Neural progenitor cell (in vitro differentiated cells): ENCODE results near the gene CES5A. TPM values are rescaled to one million over a fixed set of nuclear protein-coding genes. Genes with fewer than 3 reads are reported as not detected.

ENCODE experiments used
- DNase-seq: peaks from one replicate; pipeline ENCODE4 v3.0.0-alpha.2; 2016; ENCODE audit warnings: low spot score
- H2AFZ ChIP-seq: fragments of 200-600 bp; sonication (generic); replicated peaks from 2 replicates; pipeline ENCODE4 v1.6.1; 2016; ENCODE audit warnings: antibody characterized with exemption
- H3F3A ChIP-seq: fragments of 200-600 bp; sonication (generic); 2 replicates; pipeline ENCODE4 v1.6.1; 2016; ENCODE audit warnings: antibody characterized with exemption, low read depth
- H3K27ac ChIP-seq: fragments of 200-600 bp; sonication (generic); 2 replicates; pipeline ENCODE4 v1.5.1; 2016; ENCODE audit warnings: mild to moderate bottlenecking
- H3K27me3 ChIP-seq: fragments of 200-600 bp; sonication (generic); 2 replicates; pipeline ENCODE4 v1.6.1; 2016; ENCODE audit warnings: mild to moderate bottlenecking, moderate library complexity
- H3K36me3 ChIP-seq: fragments of 200-600 bp; sonication (generic); 2 replicates; pipeline ENCODE4 v1.5.1; 2016
- H3K4me1 ChIP-seq: fragments of 200-600 bp; sonication (generic); 2 replicates; pipeline ENCODE4 v1.6.1; 2016; ENCODE audit warnings: mixed run types
- H3K4me2 ChIP-seq: fragments of 200-600 bp; sonication (generic); 2 replicates; pipeline ENCODE4 v1.6.1; 2016
- H3K4me3 ChIP-seq: fragments of 200-600 bp; sonication (generic); 2 replicates; pipeline ENCODE4 v1.5.1; 2016
- H3K79me2 ChIP-seq: fragments of 200-600 bp; sonication (generic); 2 replicates; pipeline ENCODE4 v1.6.1; 2016; ENCODE audit warnings: low read depth
- H3K9ac ChIP-seq: fragments of 200-600 bp; sonication (generic); 2 replicates; pipeline ENCODE4 v1.6.1; 2016
- H3K9me3 ChIP-seq: fragments of 200-600 bp; sonication (generic); 2 replicates; pipeline ENCODE4 v1.5.1; 2016; ENCODE audit warnings: low read depth
- H4K20me1 ChIP-seq: fragments of 200-600 bp; sonication (generic); 2 replicates; pipeline ENCODE4 v1.6.1; 2016; ENCODE audit warnings: low read depth
- H3K27ac Mint-ChIP-seq: 3 replicates; pipeline ENCODE4 v1.8.0; 2021; ENCODE audit warnings: mixed read lengths
- H3K27me3 Mint-ChIP-seq: 2 replicates; pipeline ENCODE4 v1.8.0; 2022; ENCODE audit warnings: low read depth, mild to moderate bottlenecking, inconsistent platforms, moderate library complexity, mixed read lengths; ENCODE audit not compliant: insufficient read depth
- H3K36me3 Mint-ChIP-seq: 3 replicates; pipeline ENCODE4 v1.8.0; 2021; ENCODE audit warnings: mixed read lengths
- H3K4me1 Mint-ChIP-seq: 3 replicates; pipeline ENCODE4 v1.8.0; 2021; ENCODE audit warnings: mixed read lengths
- H3K4me3 Mint-ChIP-seq: 3 replicates; pipeline ENCODE4 v1.8.0; 2021; ENCODE audit warnings: mild to moderate bottlenecking, moderate library complexity, mixed read lengths
- H3K9me3 Mint-ChIP-seq: 3 replicates; pipeline ENCODE4 v1.8.0; 2020; ENCODE audit warnings: mixed read lengths
- EZH2 ChIP-seq: fragments of 200-600 bp; sonication (generic); IDR thresholded peaks from 2 replicates; pipeline ENCODE4 v1.6.1; 2017; ENCODE audit warnings: antibody characterized with exemption, mild to moderate bottlenecking, moderate library complexity
- EZH2phosphoT487 ChIP-seq: fragments of 200-600 bp; sonication (generic); IDR thresholded peaks from 2 replicates; pipeline ENCODE4 v1.6.1; 2017; ENCODE audit warnings: antibody characterized with exemption
- total RNA-seq: library from RNA; depleted of rRNA; stranded (reverse); fragments of >200 nt; gene quantifications from 2 replicates; pipeline ENCODE4 v1.2.3, GENCODE V29; 2015; ENCODE audit warnings: low replicate concordance
- TF ChIP-seq, protein P1 (sequence below): fragments of 200-600 bp; sonication (generic); IDR thresholded peaks from 2 replicates; pipeline ENCODE4 v1.5.1; 2017; ENCODE audit warnings: antibody characterized with exemption, mild to moderate bottlenecking

Gene CES5A
- total RNA-seq, 1 donor from 2014 or later: not detected

DNA sequence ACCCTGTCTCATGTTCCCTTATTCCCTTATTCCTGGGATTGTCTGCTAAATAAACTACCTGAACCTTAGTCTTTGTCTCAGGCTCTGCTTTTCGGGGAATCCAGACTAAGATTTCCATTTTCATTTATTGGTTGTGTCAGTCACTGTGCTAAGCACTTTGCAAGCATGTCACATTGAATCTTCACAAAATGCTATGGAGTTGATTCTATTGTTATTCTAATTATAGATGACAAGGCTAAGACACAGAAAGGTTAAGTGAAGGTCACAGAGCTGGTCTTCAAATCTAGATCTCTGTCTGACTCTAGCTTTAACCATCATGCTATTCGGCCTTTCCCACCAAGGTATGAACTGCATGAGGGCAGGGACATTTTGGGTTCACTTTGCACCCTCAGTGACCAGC is 13.4 kb upstream of the CES5A start:
- Histone ChIP-seq H3K9me3 (peaks cover 5% of the 10 kb centered on the region), H3F3A (no peaks in the 10 kb centered on the region), H3K36me3 (peaks cover 6% of the 10 kb centered on the region), H3K9ac (no peak overlapping the region), H3K79me2 (no peaks in the 10 kb centered on the region), H3K27ac (no peak overlapping the region), H3K4me2 (no peak overlapping the region), H4K20me1 (no peaks in the 10 kb centered on the region), H3K27me3 (no peaks in the 10 kb centered on the region), H3K4me3 (no peak overlapping the region), H3K4me1 (peaks cover 9% of the 10 kb centered on the region), H2AFZ (no peak overlapping the region)
- DNase-seq: no peak
- TF ChIP-seq EZH2 (no peak), EZH2phosphoT487 (no peak)
- TF ChIP-seq, protein P1, sequence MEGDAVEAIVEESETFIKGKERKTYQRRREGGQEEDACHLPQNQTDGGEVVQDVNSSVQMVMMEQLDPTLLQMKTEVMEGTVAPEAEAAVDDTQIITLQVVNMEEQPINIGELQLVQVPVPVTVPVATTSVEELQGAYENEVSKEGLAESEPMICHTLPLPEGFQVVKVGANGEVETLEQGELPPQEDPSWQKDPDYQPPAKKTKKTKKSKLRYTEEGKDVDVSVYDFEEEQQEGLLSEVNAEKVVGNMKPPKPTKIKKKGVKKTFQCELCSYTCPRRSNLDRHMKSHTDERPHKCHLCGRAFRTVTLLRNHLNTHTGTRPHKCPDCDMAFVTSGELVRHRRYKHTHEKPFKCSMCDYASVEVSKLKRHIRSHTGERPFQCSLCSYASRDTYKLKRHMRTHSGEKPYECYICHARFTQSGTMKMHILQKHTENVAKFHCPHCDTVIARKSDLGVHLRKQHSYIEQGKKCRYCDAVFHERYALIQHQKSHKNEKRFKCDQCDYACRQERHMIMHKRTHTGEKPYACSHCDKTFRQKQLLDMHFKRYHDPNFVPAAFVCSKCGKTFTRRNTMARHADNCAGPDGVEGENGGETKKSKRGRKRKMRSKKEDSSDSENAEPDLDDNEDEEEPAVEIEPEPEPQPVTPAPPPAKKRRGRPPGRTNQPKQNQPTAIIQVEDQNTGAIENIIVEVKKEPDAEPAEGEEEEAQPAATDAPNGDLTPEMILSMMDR: no peak
- H3K27ac Mint-ChIP-seq: no peak overlapping the region
- H3K36me3 Mint-ChIP-seq: no peaks in the 10 kb centered on the region
- no peak overlapping the region for H3K4me3 Mint-ChIP-seq
- H3K27me3 Mint-ChIP-seq: peaks cover 14% of the 10 kb centered on the region
- H3K4me1 Mint-ChIP-seq: no peaks in the 10 kb centered on the region
- peaks cover 19% of the 10 kb centered on the region for H3K9me3 Mint-ChIP-seq

DNA sequence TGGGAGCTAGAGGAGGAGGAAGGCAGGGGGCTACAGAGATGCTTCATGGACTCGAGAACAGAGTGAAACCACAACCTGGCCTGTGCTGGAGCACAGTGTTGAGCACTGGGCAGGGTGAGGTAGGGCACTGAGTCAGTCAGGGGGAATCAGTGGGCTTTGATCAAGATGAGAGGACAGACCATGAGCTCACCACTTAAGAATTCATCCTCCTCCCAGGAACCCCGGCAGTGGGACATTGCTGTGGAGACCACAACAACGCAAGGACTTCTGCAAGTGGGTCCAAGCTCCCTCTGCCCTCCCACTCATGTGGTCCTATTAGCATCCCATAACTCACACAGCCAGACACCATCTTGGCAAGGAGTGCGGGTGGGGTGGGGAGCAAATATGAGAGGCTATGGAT is 1.7 kb upstream of the CES5A start:
- H3K27me3 Mint-ChIP-seq: peaks cover 5% of the 10 kb centered on the region
- peaks cover 2% of the 10 kb centered on the region for H3K9me3 Mint-ChIP-seq
- Histone ChIP-seq H3K9me3 (no peaks in the 10 kb centered on the region), H3K79me2 (no peaks in the 10 kb centered on the region), H3K4me1 (no peaks in the 10 kb centered on the region), H3K4me3 (no peak overlapping the region), H3K36me3 (no peaks in the 10 kb centered on the region), H2AFZ (no peak overlapping the region), H3K27ac (no peak overlapping the region), H3K9ac (no peak overlapping the region), H3K4me2 (no peak overlapping the region), H4K20me1 (no peaks in the 10 kb centered on the region), H3F3A (no peaks in the 10 kb centered on the region), H3K27me3 (no peaks in the 10 kb centered on the region)
- H3K27ac Mint-ChIP-seq: peak overlapping the region; percentile 89
- H3K4me3 Mint-ChIP-seq: no peak overlapping the region
- no peaks in the 10 kb centered on the region for H3K36me3 Mint-ChIP-seq
- TF ChIP-seq EZH2phosphoT487: no peak
- TF ChIP-seq, protein P1: no peak
- H3K4me1 Mint-ChIP-seq: peaks cover 9% of the 10 kb centered on the region
- no peak for DNase-seq

DNA sequence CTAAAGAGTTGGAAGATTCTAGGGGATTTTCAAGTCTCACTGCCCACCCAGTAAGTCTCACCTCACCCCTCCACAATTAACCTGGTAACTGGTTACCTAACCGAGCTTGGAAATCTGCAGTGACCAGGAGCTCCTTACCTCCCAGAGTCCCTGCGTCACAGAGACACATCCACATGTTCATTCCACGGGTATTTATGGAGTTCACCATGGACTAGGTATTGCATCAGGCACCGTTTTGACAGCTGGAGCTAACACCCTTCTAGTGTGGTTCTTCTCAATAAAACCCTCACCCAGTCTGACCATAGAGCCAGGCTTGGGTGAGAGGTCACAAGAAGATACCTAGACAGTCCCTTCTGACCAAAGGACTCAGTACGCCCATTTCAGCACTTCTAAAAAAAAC is 2.1 kb downstream of the CES5A start:
- H3K27ac Mint-ChIP-seq: no peak overlapping the region
- H3K4me2 ChIP-seq: no peak overlapping the region

More for the DNA sequence above, 2.1 kb downstream of the CES5A start:
- H3K4me3 ChIP-seq: no peak overlapping the region
- TF ChIP-seq, protein P1: no peak
- TF ChIP-seq EZH2phosphoT487 (no peak), EZH2 (no peak)
- DNase-seq: no peak
- no peak overlapping the region for H3K4me3 Mint-ChIP-seq
- H3K27me3 Mint-ChIP-seq: no peaks in the 10 kb centered on the region
- H2AFZ ChIP-seq: no peak overlapping the region
- no peak overlapping the region for H3K27ac ChIP-seq
- H3K4me1 ChIP-seq: no peaks in the 10 kb centered on the region
- H3K9me3 ChIP-seq: no peaks in the 10 kb centered on the region
- no peaks in the 10 kb centered on the region for H3K36me3 ChIP-seq
- no peaks in the 10 kb centered on the region for H3K36me3 Mint-ChIP-seq
- H3K79me2 ChIP-seq: no peaks in the 10 kb centered on the region
- H3K9ac ChIP-seq: no peak overlapping the region
- H3F3A ChIP-seq: no peaks in the 10 kb centered on the region
- peaks cover 2% of the 10 kb centered on the region for H3K9me3 Mint-ChIP-seq
- no peaks in the 10 kb centered on the region for H4K20me1 ChIP-seq
- H3K4me1 Mint-ChIP-seq: peaks cover 9% of the 10 kb centered on the region
- H3K27me3 ChIP-seq: no peaks in the 10 kb centered on the region
